Prostate gland (tissue), 2 donors: ENCODE measurements around the gene SCOC.

Experiments used
- POLR2A ChIP-seq: fragments of 450-650 bp; IDR thresholded peaks from one replicate; pipeline ENCODE4 v1.6.1; 2016; ENCODE audit warnings: antibody characterized with exemption, mild to moderate bottlenecking
- POLR2AphosphoS5 ChIP-seq: sonication (generic); formaldehyde crosslinking; IDR thresholded peaks from one replicate; pipeline ENCODE4 v1.6.1; 2017; ENCODE audit warnings: antibody characterized with exemption
- TF ChIP-seq, protein P1 (sequence below), 4 experiments: fragments of 200-600 bp in 2 of 4; fragments of 450-650 bp in 2 of 4; sonication (generic) in 2 of 4; IDR thresholded peaks; 1 replicate in 3 of 4; 2 replicates in 1 of 4; pipeline ENCODE4 v1.5.1; 2016 to 2019; ENCODE audit warnings: antibody characterized with exemption in 4 of 4, mild to moderate bottlenecking in 2 of 4, moderate library complexity in 2 of 4

DNA sequence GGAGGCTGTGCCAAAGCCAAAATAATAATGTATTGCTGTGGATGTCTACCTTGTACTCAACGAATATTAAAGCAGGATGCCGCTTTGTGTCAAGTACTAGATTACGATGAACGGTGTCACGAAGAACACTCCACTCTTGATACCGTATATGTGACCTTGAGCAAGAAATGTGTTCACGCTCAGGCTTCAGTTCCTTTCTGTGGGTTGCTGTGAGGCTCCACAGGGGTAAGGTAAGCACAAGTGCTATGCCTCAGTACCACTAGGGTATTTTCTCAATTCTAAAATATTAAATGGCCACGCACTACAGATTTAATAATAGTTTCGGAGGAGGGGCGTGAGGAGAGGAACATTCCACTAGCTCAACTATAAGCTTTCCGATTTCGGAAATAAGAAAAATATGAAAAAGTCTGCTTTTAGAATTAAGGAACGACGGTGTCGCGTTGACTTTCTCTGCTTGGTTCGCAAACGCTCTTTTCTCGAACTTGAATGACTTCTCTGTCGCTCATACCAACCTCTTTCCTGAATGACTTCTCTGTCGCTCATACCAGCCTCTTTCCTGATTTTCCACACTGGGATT lies 607 bp upstream of the SCOC start:
- TF ChIP-seq, protein P1, sequence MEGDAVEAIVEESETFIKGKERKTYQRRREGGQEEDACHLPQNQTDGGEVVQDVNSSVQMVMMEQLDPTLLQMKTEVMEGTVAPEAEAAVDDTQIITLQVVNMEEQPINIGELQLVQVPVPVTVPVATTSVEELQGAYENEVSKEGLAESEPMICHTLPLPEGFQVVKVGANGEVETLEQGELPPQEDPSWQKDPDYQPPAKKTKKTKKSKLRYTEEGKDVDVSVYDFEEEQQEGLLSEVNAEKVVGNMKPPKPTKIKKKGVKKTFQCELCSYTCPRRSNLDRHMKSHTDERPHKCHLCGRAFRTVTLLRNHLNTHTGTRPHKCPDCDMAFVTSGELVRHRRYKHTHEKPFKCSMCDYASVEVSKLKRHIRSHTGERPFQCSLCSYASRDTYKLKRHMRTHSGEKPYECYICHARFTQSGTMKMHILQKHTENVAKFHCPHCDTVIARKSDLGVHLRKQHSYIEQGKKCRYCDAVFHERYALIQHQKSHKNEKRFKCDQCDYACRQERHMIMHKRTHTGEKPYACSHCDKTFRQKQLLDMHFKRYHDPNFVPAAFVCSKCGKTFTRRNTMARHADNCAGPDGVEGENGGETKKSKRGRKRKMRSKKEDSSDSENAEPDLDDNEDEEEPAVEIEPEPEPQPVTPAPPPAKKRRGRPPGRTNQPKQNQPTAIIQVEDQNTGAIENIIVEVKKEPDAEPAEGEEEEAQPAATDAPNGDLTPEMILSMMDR (IDR thresholded peaks at IDR 0.05), result peak in 2 of 4 experiments; percentile 13 to 42
- no peak for TF ChIP-seq POLR2A
- TF ChIP-seq POLR2AphosphoS5, result no peak
